ENCODE measurements around the gene EPAS1.

DNA sequence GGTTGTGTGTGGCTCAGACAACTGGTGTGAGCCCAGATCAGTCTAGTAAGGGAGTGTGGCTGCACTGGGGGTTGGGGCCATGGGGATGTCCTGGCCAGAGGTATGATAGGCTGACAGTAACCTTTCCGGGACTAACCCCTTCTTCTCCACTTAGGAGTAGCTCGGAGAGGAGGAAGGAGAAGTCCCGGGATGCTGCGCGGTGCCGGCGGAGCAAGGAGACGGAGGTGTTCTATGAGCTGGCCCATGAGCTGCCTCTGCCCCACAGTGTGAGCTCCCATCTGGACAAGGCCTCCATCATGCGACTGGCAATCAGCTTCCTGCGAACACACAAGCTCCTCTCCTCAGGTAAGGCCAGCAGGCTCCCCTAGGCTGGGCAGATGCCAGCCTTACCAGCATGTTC lies 49.5 kb downstream of the EPAS1 start:
- no peak for TF ChIP-seq POLR2AphosphoS5 (IDR thresholded peaks at IDR 0.05; ENCODE audit: low read depth, low read length)
- no peak for TF ChIP-seq TAF1 (IDR thresholded peaks at IDR 0.05; ENCODE audit: low read depth, low read length)
- TF ChIP-seq SRF (IDR thresholded peaks at IDR 0.05; ENCODE audit: low read depth, low read length) = no peak
- no peak for TF ChIP-seq CTCF (IDR thresholded peaks at IDR 0.05; ENCODE audit: control extremely low read depth in 1 of 3, insufficient read depth in 1 of 3, low read depth in 1 of 3, low read length in 3 of 3)
- no peak for TF ChIP-seq EGR1 (IDR thresholded peaks at IDR 0.05; ENCODE audit: borderline replicate concordance, low read depth, low read length)
- no peak for TF ChIP-seq BRCA1 (IDR thresholded peaks at IDR 0.05; ENCODE audit: low read depth, low read length)
- TF ChIP-seq MAX (IDR thresholded peaks at IDR 0.05) = no peak
- TF ChIP-seq GABPA (IDR thresholded peaks at IDR 0.05; ENCODE audit: borderline replicate concordance, insufficient read depth, low read length) = no peak
- TF ChIP-seq E2F6 (IDR thresholded peaks at IDR 0.05) = no peak
